Naive thymus-derived CD4-positive, alpha-beta T cell (primary cell): ENCODE results near the gene BCKDHA. TPM values are rescaled to one million over a fixed set of nuclear protein-coding genes. Genes with fewer than 3 reads are reported as not detected.

Experiments used
- ATAC-seq: fragments of 150-1000 bp; cut with Tn5 transposase; 2 replicates; pipeline ENCODE4 v1.10.0; 2021; ENCODE audit warnings: mild to moderate bottlenecking, moderate library complexity
- CTCF ChIA-PET: fragments of 350-600 bp; sonication (Branson Sonifier 250); formaldehyde crosslinking; loops from one replicate; lab custom pipeline; 2021; ENCODE audit warnings: antibody characterized with exemption; lab: Charles Lee
- POLR2A ChIA-PET: fragments of 350-600 bp; sonication (Branson Sonifier 250); formaldehyde crosslinking; loops from one replicate; lab custom pipeline; 2021; ENCODE audit warnings: antibody characterized with exemption, inconsistent platforms; lab: Charles Lee
- DNase-seq, 9 donors: peaks; one replicate each; pipeline versions ENCODE4 v3.0.0 to v3.0.0-alpha.2; 2020 to 2022; ENCODE audit warnings: mixed read lengths in 1 of 9
- H3K27ac ChIP-seq: one replicate; pipeline ENCODE4 v1.7.0; 2013; ENCODE audit warnings: mild to moderate bottlenecking, low read depth, low read length, moderate library complexity
- H3K27me3 ChIP-seq, 2 donors: one replicate each; pipeline ENCODE4 v1.7.0; 2013; ENCODE audit warnings: low read length in 2 of 2, mild to moderate bottlenecking in 2 of 2, moderate library complexity in 2 of 2; ENCODE audit not compliant: control insufficient read depth in 2 of 2, insufficient read depth in 2 of 2
- H3K36me3 ChIP-seq, 3 experiments: 1 replicate in 2 of 3; 2 replicates in 1 of 3; pipeline ENCODE4 v1.7.0; 2013; ENCODE audit warnings: low read length in 3 of 3, mild to moderate bottlenecking in 3 of 3, moderate library complexity in 1 of 3; ENCODE audit not compliant: insufficient read depth in 3 of 3, control insufficient read depth in 2 of 3
- H3K4me1 ChIP-seq, 2 donors: one replicate each; pipeline ENCODE4 v1.7.0; 2013; ENCODE audit warnings: low read length in 2 of 2, mild to moderate bottlenecking in 2 of 2, moderate library complexity in 1 of 2; ENCODE audit not compliant: control insufficient read depth in 2 of 2, insufficient read depth in 2 of 2
- H3K4me3 ChIP-seq: 2 replicates; pipeline ENCODE4 v1.7.0; 2013; ENCODE audit warnings: mild to moderate bottlenecking, low read length
- H3K9me3 ChIP-seq, 3 experiments: 1 replicate in 2 of 3; 2 replicates in 1 of 3; pipeline ENCODE4 v1.7.0; 2013; ENCODE audit warnings: low read length in 3 of 3; ENCODE audit not compliant: control insufficient read depth in 2 of 3
- H3K27ac Mint-ChIP-seq, 9 donors: one replicate each; pipeline ENCODE4 v1.8.0; 2020 to 2022; ENCODE audit warnings: mixed read lengths in 9 of 9, mild to moderate bottlenecking in 8 of 9, moderate library complexity in 5 of 9, inconsistent platforms in 2 of 9
- H3K27me3 Mint-ChIP-seq, 5 donors: one replicate each; pipeline ENCODE4 v1.8.0; 2021 to 2022; ENCODE audit warnings: mixed read lengths in 5 of 5, mild to moderate bottlenecking in 1 of 5
- H3K36me3 Mint-ChIP-seq, 5 donors: one replicate each; pipeline ENCODE4 v1.8.0; 2020 to 2022; ENCODE audit warnings: mixed read lengths in 5 of 5, mild to moderate bottlenecking in 3 of 5, inconsistent platforms in 1 of 5
- H3K4me1 Mint-ChIP-seq, 7 donors: one replicate each; pipeline ENCODE4 v1.8.0; 2020 to 2022; ENCODE audit warnings: mixed read lengths in 7 of 7, mild to moderate bottlenecking in 3 of 7, inconsistent platforms in 1 of 7
- H3K4me3 Mint-ChIP-seq, 10 donors: one replicate each; pipeline ENCODE4 v1.8.0; 2020 to 2022; ENCODE audit warnings: mild to moderate bottlenecking in 10 of 10, mixed read lengths in 10 of 10, moderate library complexity in 6 of 10, inconsistent platforms in 2 of 10
- H3K9me3 Mint-ChIP-seq, 11 donors: one replicate each; pipeline ENCODE4 v1.8.0; 2020 to 2022; ENCODE audit warnings: mixed read lengths in 11 of 11, mild to moderate bottlenecking in 4 of 11, inconsistent platforms in 1 of 11, moderate library complexity in 1 of 11
- intact Hi-C, 2 donors: fragments of 100-400 bp; cut with micrococcal nuclease; formaldehyde crosslinking; loops; one replicate each; pipeline ENCODE4 v1.15.1; 2023
- polyA plus RNA-seq, 2 donors: library from polyadenylated mRNA; unstranded; fragments of 300-500 nt; fragmentation: Illumina TruSeq; gene quantifications; one replicate each; pipeline ENCODE4 v1.2.3, GENCODE V29; 2021
- total RNA-seq, 6 experiments: library from RNA in 5 of 6; stranded (reverse) in 5 of 6; gene quantifications; 1 replicate in 5 of 6; 2 replicates in 1 of 6; pipeline ENCODE4 v1.2.3 and lab custom pipeline; 2021 to 2026

Gene BCKDHA
- total and polyA plus RNA-seq, 7 experiments from 2014 or later = 19.4 to 55.9 (median 21.4) TPM

GRCh38 chr19:41447732-41448332 is 50.2 kb downstream of the BCKDHA start:
- H3K9me3 ChIP-seq = no peaks in the 10 kb centered on the region
- intact Hi-C loops = loop anchor here in 1 of 2 donors (2.0 kb wide), 1 partner anchor 115 kb away; no protein-coding TSS in a partner anchor
- H3K27me3 Mint-ChIP-seq = peaks cover 0 to 3% (median 0%) of the 10 kb centered on the region in 5 donors
- H3K4me3 ChIP-seq = no peak overlapping the region
- H3K27ac ChIP-seq = no peak overlapping the region
- DNase-seq (no peak), ATAC-seq (no peak)
- H3K36me3 ChIP-seq = no peaks in the 10 kb centered on the region
- H3K27ac Mint-ChIP-seq = peak overlapping the region in 2 of 9 donors; percentile 33 to 62
- no peaks in the 10 kb centered on the region for H3K9me3 Mint-ChIP-seq
- H3K36me3 Mint-ChIP-seq = no peaks in the 10 kb centered on the region
- peaks cover 7 to 23% (median 13%) of the 10 kb centered on the region in 7 donors for H3K4me1 Mint-ChIP-seq
- ChIA-PET CTCF (interaction anchor here (0.6 to 5.3 kb wide), 12 partner anchors 20 to 641 kb away, joined by 3 to 88 read pairs (median 6); no protein-coding TSS in a partner anchor), POLR2A (interaction anchor here (0.5 to 1.8 kb wide), 3 partner anchors 118 to 123 kb away, joined by 3 to 7 read pairs (median 3); no protein-coding TSS in a partner anchor)
- H3K27me3 ChIP-seq = no peaks in the 10 kb centered on the region
- peaks cover 0 to 10% of the 10 kb centered on the region in 2 donors for H3K4me1 ChIP-seq
- peak overlapping the region in 9 of 10 donors; percentile 14 to 71 (median 40) for H3K4me3 Mint-ChIP-seq

DNA sequence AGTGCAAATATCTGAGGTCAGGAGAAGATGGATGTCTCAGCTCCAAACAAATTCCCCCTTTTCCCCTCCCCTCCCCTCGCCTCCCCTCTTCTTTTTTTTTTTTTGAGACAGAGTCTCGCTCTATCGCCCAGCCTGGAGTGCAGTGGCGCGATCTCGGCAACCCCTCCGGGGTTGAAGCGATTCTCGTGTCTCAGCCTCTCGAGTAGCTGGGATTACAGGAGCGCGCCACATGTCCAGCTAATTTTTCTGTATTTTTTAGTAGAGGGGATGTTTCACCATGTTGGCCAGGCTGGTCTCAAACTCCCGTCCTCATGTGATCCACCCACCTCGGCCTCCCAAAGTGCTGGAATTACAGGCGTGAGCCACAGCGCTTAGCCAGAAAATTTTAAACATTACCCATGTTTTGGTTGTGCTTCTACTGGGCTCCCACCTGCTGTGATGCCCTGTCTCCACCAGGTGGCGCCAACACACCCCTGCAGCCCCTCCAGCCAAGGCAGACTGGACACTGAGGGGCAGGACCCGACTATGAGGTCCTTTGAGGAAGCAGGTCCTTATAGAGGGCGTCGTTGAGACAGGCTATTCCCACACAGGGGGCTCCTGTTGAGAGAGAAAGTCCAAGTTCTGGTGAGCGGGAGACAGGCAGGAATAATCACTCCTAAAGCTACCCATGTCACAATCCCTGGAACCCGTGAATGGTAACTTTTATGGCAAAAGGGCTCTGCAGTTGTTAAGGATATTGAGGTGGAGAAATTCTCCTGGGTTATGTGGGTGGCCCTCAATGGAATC is 51.7 kb downstream of the BCKDHA start:
- Histone ChIP-seq H3K27me3 (no peaks in the 10 kb centered on the region), H3K36me3 (no peaks in the 10 kb centered on the region), H3K27ac (no peak overlapping the region), H3K9me3 (no peaks in the 10 kb centered on the region), H3K4me1 (peaks cover 0 to 10% of the 10 kb centered on the region in 2 donors), H3K4me3 (peak overlapping the region; percentile 41)
- no peaks in the 10 kb centered on the region for H3K36me3 Mint-ChIP-seq
- H3K9me3 Mint-ChIP-seq = no peaks in the 10 kb centered on the region
- intact Hi-C loops = loop anchor here (1.0 to 2.0 kb wide), 6 partner anchors 89 to 146 kb away; no protein-coding TSS in a partner anchor
- peaks cover 0 to 3% (median 0%) of the 10 kb centered on the region in 5 donors for H3K27me3 Mint-ChIP-seq
- H3K4me3 Mint-ChIP-seq = peak overlapping the region; percentile 69 to 86 (median 80)
- DNase-seq (peak; percentile 48 to 78 (median 67)), ATAC-seq (peak; percentile 97)
- peak overlapping the region in 5 of 9 donors; percentile 59 to 80 (median 67) for H3K27ac Mint-ChIP-seq
- ChIA-PET CTCF (interaction anchor here (0.6 to 5.3 kb wide), 31 partner anchors 8 to 246 kb away, joined by 3 to 88 read pairs (median 4); partner anchors contain the start of genes B9D2, CEACAM21 and DMAC2), POLR2A (interaction anchor here (0.6 to 1.1 kb wide), 7 partner anchors 9 to 207 kb away, joined by 3 to 8 read pairs (median 3); no protein-coding TSS in a partner anchor)
- H3K4me1 Mint-ChIP-seq = peaks cover 7 to 32% (median 13%) of the 10 kb centered on the region in 7 donors

DNA sequence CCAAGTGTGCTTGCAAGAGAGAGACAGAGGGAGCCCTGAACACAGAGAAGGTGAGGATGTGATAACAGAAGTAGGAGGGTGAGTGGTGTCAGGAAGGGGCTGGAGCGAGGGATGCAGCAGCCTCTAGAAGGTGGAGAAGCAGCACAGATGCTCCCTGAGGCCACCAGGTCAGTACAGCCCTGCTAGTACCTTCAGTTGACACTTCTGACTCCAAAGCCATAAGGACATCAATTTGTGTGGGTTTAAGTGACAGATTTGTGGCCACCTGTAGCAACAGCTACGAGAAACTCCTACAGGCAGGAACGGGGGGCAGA is 52.2 kb downstream of the BCKDHA start:
- peak overlapping the region in 1 of 9 donors; percentile 46 for H3K27ac Mint-ChIP-seq
- H3K9me3 Mint-ChIP-seq = no peaks in the 10 kb centered on the region
- CTCF ChIA-PET = interaction anchor here (0.9 to 5.3 kb wide), 14 partner anchors 10 to 150 kb away, joined by 3 to 88 read pairs (median 6); partner anchors contain the start of genes CEACAM21 and DMAC2
- intact Hi-C loops = loop anchor here (1.0 to 2.0 kb wide), 6 partner anchors 88 to 145 kb away; no protein-coding TSS in a partner anchor
- H3K36me3 ChIP-seq = no peaks in the 10 kb centered on the region
- peaks cover 0 to 10% of the 10 kb centered on the region in 2 donors for H3K4me1 ChIP-seq
- no peaks in the 10 kb centered on the region for H3K9me3 ChIP-seq
- peak overlapping the region in 3 of 10 donors; percentile 23 to 70 (median 69) for H3K4me3 Mint-ChIP-seq
- no peaks in the 10 kb centered on the region for H3K27me3 ChIP-seq
- DNase-seq = no peak
- peaks cover 7 to 34% (median 13%) of the 10 kb centered on the region in 7 donors for H3K4me1 Mint-ChIP-seq
- no peak overlapping the region for H3K27ac ChIP-seq
- H3K27me3 Mint-ChIP-seq = peaks cover 0 to 3% (median 0%) of the 10 kb centered on the region in 5 donors
- ATAC-seq = no peak
- POLR2A ChIA-PET = interaction anchor here (0.6 kb wide), 1 partner anchor 140 kb away, joined by 3 read pairs; no protein-coding TSS in a partner anchor
- H3K36me3 Mint-ChIP-seq = no peaks in the 10 kb centered on the region
- no peak overlapping the region for H3K4me3 ChIP-seq

DNA sequence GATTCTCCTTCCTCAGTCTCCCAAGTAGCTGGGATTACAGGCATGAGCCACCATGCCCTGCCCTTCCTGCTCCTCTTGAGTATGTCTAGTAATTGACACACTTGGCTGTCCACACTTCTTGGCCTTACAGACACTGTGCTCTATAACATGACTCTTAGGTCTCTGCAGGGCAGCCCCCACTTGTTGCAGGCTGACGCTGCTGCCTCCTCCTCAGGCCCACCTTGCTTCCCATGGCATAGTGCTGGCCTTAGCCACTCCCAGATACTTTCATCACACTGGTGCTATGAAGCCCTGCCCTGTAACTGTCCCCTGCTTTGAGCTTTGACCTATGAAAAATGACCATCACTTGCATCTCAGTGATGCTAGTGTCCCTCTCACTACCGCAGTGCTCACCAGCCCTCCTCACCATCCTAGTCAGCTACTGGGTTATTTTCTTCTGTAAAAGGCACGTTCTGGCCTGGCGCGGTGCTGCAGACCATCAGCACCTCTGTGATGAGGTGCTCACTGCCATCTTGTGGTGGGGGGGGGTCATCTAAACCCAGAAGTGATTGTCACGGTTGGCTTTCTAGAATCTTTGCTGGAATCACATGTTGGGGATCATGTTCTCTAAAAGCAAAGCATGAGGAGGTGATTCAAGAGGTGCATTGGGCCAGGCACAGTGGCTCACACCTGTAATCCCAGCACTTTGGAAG is 55.1 kb downstream of the BCKDHA start:
- no peaks in the 10 kb centered on the region for H3K27me3 ChIP-seq
- no peaks in the 10 kb centered on the region for H3K36me3 ChIP-seq
- Mint-ChIP-seq H3K4me1 (peaks cover 13 to 55% (median 25%) of the 10 kb centered on the region in 7 donors), H3K27ac (peak overlapping the region in 1 of 9 donors; percentile 16), H3K27me3 (no peaks in the 10 kb centered on the region), H3K36me3 (no peaks in the 10 kb centered on the region), H3K9me3 (no peaks in the 10 kb centered on the region), H3K4me3 (no peak overlapping the region)
- no peak overlapping the region for H3K4me3 ChIP-seq
- CTCF ChIA-PET = interaction anchor here (0.6 to 0.7 kb wide), 2 partner anchors 17 to 141 kb away, joined by 3 to 5 read pairs; no protein-coding TSS in a partner anchor
- intact Hi-C loops = no loop called here
- DNase-seq (no peak), ATAC-seq (no peak)
- H3K4me1 ChIP-seq = peaks cover 0 to 22% of the 10 kb centered on the region in 2 donors
- POLR2A ChIA-PET = no interaction called here
- no peak overlapping the region for H3K27ac ChIP-seq
- no peaks in the 10 kb centered on the region for H3K9me3 ChIP-seq

DNA sequence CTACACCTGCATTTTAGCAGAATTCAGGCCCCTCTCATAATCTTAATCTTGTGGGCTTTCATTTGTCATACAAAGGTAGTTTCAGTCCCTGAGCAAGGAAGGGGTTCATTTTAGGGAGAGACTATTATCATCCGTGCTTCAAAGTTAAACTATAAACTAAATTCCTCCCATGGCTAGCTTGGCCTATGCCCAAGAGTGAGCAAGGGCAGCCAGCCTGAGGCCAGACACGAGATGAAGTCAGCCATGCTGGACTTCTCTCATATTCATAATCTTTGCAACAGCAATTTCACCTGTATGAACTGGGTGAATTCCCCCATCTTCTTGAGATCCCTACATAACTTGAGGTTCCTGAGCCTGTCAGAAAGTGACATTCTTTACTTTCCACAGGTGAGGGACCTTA is 58.3 kb downstream of the BCKDHA start:
- H3K27me3 ChIP-seq = no peaks in the 10 kb centered on the region
- DNase-seq (no peak), ATAC-seq (no peak)
- H3K27ac ChIP-seq = no peak overlapping the region
- Mint-ChIP-seq H3K27ac (no peak overlapping the region), H3K27me3 (peaks cover 0 to 16% (median 5%) of the 10 kb centered on the region in 5 donors), H3K4me3 (no peak overlapping the region), H3K36me3 (no peaks in the 10 kb centered on the region), H3K9me3 (no peaks in the 10 kb centered on the region), H3K4me1 (peaks cover 7 to 44% (median 21%) of the 10 kb centered on the region in 7 donors)
- no peak overlapping the region for H3K4me3 ChIP-seq
- H3K36me3 ChIP-seq = no peaks in the 10 kb centered on the region
- ChIA-PET CTCF (interaction anchor here (0.8 to 3.1 kb wide), 5 partner anchors 83 to 138 kb away, joined by 3 to 11 read pairs (median 4); no protein-coding TSS in a partner anchor), POLR2A (interaction anchor here (1.2 kb wide), 1 partner anchor 93 kb away, joined by 3 read pairs; no protein-coding TSS in a partner anchor)
- H3K4me1 ChIP-seq = peaks cover 0 to 17% of the 10 kb centered on the region in 2 donors
- H3K9me3 ChIP-seq = no peaks in the 10 kb centered on the region
- intact Hi-C loops = no loop called here
